Left ventricle myocardium inferior (tissue), 1 donor: ENCODE measurements around the gene XPR1. TPM values are rescaled to one million over a fixed set of nuclear protein-coding genes. Genes with fewer than 3 reads are reported as not detected.
A peak's percentile ranks its signal among the peaks of the same experiment; 100 is the strongest.
"Not testable (repeated sequence)": the region's sequence is repeated elsewhere in the genome, so short reads cannot be mapped to it uniquely, and the experiment has no call there.

Source experiments
- DNase-seq: peaks from one replicate; pipeline ENCODE4 v3.0.0-alpha.2; 2020
- H3K27ac ChIP-seq: fragments of 200-600 bp; replicated peaks from 2 replicates; pipeline ENCODE4 v1.8.0; 2021
- H3K27me3 ChIP-seq: fragments of 200-600 bp; 2 replicates; pipeline ENCODE4 v1.8.0; 2021; ENCODE audit warnings: low read depth
- H3K36me3 ChIP-seq: fragments of 200-600 bp; 2 replicates; pipeline ENCODE4 v1.8.0; 2021
- H3K4me1 ChIP-seq: fragments of 200-600 bp; 2 replicates; pipeline ENCODE4 v1.8.0; 2021
- H3K4me3 ChIP-seq: fragments of 200-600 bp; 2 replicates; pipeline ENCODE4 v1.8.0; 2021; ENCODE audit warnings: mild to moderate bottlenecking, moderate library complexity
- H3K9me3 ChIP-seq: fragments of 200-600 bp; replicated peaks from 2 replicates; pipeline ENCODE4 v1.8.0; 2021
- intact Hi-C: fragments of 100-400 bp; cut with micrococcal nuclease; formaldehyde crosslinking; loops from one replicate; pipeline ENCODE4 v1.11.0; 2022
- total RNA-seq: library from RNA; stranded (reverse); fragmentation: NEBNext Ultra II Directional; extraction: Animal tissue kit (Norgen Biotek cat#: 25700); gene quantifications from one replicate; pipeline ENCODE4 v1.2.1, GENCODE V29; 2021
- TF ChIP-seq, protein P1 (sequence below): fragments of 200-600 bp; IDR thresholded peaks from 2 replicates; pipeline ENCODE4 v1.8.0; 2021; ENCODE audit warnings: antibody characterized with exemption, mild to moderate bottlenecking, borderline replicate concordance
- donor health status: DM: no; HTN: yes; CAD: no; lungs with severe emphysema.

The XPR1 gene
- total RNA-seq, 1 donor from 2014 or later = 60.4 TPM

DNA sequence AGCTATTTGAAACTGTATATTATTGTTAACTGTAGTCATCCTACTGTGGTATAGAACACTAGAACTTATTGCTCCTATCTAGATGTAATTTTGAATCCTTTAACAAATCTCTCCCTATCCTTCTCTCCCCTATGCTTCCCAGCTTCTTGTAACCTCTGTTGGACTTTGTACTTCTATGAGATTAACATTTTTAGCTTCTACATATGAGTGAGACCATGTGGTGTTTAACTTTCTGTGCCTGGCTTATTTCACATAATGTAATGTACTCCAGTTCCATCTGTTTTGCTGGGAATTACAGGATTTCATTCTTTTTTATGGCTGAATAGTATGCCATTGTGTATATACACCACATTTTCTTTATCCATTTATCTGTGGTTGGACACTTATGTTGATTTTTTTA, 216.4 kb downstream of the XPR1 start:
- TF ChIP-seq, protein P1, sequence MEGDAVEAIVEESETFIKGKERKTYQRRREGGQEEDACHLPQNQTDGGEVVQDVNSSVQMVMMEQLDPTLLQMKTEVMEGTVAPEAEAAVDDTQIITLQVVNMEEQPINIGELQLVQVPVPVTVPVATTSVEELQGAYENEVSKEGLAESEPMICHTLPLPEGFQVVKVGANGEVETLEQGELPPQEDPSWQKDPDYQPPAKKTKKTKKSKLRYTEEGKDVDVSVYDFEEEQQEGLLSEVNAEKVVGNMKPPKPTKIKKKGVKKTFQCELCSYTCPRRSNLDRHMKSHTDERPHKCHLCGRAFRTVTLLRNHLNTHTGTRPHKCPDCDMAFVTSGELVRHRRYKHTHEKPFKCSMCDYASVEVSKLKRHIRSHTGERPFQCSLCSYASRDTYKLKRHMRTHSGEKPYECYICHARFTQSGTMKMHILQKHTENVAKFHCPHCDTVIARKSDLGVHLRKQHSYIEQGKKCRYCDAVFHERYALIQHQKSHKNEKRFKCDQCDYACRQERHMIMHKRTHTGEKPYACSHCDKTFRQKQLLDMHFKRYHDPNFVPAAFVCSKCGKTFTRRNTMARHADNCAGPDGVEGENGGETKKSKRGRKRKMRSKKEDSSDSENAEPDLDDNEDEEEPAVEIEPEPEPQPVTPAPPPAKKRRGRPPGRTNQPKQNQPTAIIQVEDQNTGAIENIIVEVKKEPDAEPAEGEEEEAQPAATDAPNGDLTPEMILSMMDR = no peak
- intact Hi-C loops = no loop called here
- no peak overlapping the region for H3K27ac ChIP-seq

DNA sequence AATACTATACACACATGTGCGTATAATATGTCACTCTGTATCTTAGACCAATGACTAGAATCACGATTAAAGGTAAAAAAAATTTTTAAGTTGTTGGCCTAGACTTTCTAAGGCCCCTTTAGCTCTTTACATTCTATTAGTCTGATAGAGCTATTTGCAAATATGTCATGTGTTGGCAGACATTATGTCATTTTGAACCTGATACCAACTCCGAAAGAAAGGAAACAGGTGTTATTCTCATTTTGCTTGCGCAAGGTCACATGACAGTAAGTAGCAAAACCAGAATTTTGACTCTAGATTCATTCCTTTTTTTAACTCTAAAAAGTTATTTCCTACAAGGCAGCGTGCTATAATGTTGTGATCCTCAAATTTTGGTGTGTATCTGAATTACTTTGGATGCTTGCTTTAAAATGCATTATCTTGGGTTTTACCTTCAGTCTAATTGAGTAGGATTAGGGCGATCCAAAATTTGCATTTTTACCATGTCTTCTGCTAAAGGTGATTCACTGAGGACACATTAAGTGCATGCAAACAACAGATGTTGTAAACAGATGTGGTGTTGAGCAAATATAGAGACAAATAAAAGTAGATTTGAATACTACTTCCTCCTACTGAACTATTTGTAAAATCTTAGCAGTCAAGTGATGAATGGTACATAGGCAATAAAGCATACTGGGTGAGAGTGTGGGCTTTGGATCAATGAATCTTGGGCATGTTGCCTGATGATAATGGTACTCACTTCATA, 217.4 kb downstream of the XPR1 start:
- Histone ChIP-seq H3K4me3 (no peak overlapping the region), H3K27ac (no peak overlapping the region), H3K36me3 (peaks cover 5% of the 10 kb centered on the region), H3K4me1 (peaks cover 13% of the 10 kb centered on the region), H3K9me3 (no peaks in the 10 kb centered on the region), H3K27me3 (no peaks in the 10 kb centered on the region)
- TF ChIP-seq, protein P1 = no peak
- intact Hi-C loops = no loop called here
- no peak for DNase-seq

More for the DNA sequence above, 216.4 kb downstream of the XPR1 start:
- DNase-seq = no peak
- Histone ChIP-seq H3K27me3 (no peaks in the 10 kb centered on the region), H3K4me1 (peaks cover 5% of the 10 kb centered on the region), H3K4me3 (no peak overlapping the region), H3K9me3 (no peaks in the 10 kb centered on the region), H3K36me3 (peaks cover 5% of the 10 kb centered on the region)

DNA sequence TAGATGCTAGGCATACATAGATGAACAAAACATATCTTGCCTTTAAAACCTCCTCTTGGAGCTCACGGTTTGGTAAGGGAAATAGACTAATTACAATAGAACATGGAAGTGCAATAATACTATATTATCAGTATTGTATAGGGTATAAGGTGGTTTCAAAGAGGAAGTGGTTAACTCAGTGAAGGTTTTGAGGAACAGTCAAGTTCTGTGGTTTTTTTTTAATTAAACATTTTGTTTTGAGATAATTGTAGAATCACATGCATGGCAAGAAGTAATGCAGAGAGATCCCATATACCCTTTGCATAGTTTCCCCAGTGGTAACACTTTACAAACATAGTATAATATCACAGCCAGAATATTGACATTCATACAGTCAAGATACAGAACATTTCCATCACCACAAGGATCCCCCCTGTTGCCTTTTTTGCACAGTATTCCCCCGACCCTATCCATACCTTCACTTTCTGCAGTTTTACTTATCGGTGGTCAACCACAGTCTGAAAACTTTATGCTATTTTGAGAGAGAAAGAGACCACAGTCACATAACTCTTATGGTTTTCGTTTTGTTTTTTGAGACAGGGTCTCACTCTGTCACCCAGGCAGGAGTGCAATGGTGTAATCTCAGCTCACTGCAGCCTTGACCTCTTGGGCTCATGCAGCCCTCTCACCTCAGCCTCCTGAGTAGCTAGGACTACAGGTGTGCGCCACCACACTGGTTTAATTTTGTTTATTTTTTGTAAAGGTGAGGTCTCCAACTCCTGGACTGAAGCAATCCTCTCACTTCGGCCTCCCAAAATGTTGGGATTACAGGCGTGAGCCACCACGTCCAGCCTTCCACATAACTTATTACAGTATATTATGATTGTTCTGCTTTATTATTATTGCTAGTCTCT, 220.4 kb downstream of the XPR1 start:
- TF ChIP-seq, protein P1 = no peak
- Histone ChIP-seq H3K4me3 (no peak overlapping the region), H3K9me3 (no peaks in the 10 kb centered on the region), H3K4me1 (peaks cover 30% of the 10 kb centered on the region), H3K27ac (no peak overlapping the region), H3K27me3 (no peaks in the 10 kb centered on the region), H3K36me3 (peaks cover 5% of the 10 kb centered on the region)
- intact Hi-C loops = loop anchor here (10.0 kb wide), 1 partner anchor 217 kb away; the partner anchor contains the start of gene XPR1
- no peak for DNase-seq

DNA sequence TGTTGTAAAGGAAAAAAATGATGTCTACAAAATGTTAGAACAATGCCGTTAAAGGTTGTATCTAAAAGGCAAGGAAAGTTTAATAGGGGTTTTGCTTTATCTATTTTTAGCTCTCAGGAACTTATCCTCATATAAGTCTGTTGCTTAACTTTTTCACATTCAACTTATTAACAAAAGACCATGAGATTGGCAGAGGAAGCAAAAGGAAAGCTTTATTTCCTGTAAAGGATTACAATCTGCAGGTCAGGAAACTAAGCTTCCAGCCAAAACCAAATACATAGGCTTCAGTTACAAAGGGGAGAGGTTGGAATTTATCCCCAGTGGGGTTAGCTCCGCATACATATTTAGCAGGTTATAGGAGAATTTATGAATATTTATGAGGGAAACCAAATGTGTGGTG, 222.2 kb downstream of the XPR1 start:
- DNase-seq = no peak
- Histone ChIP-seq H3K27me3 (no peaks in the 10 kb centered on the region), H3K9me3 (no peaks in the 10 kb centered on the region), H3K4me1 (peaks cover 30% of the 10 kb centered on the region), H3K27ac (peak overlapping the region; percentile 13), H3K4me3 (no peak overlapping the region), H3K36me3 (peaks cover 5% of the 10 kb centered on the region)
- intact Hi-C loops = loop anchor here (10.0 kb wide), 1 partner anchor 219 kb away; the partner anchor contains the start of gene XPR1
- TF ChIP-seq, protein P1 = no peak

DNA sequence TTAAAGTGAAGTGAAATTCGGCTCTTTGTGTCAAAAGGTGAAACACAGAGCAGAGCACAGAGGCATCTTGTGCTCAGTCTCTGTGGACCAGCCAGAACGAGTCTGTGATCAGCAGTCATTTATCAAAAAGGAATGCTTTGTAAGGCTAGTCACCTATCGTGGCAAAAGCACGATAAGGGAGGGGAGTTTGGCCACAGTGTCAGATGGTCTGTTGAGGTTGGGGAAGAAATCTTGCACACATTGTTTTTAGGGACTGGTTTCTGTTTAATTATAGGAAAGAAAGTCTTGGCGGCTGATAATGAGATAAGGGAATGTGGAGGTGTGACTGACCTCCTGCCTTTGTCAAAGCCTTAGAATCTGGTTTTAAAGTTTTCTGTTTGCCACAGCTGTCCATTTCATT, 222.6 kb downstream of the XPR1 start:
- TF ChIP-seq, protein P1 = no peak
- H3K9me3 ChIP-seq = no peaks in the 10 kb centered on the region
- peaks cover 30% of the 10 kb centered on the region for H3K4me1 ChIP-seq
- peaks cover 5% of the 10 kb centered on the region for H3K36me3 ChIP-seq
- DNase-seq = no peak
- no peaks in the 10 kb centered on the region for H3K27me3 ChIP-seq
- H3K27ac ChIP-seq = peak overlapping the region; percentile 13
- no peak overlapping the region for H3K4me3 ChIP-seq
- intact Hi-C loops = loop anchor here (10.0 kb wide), 1 partner anchor 220 kb away; the partner anchor contains the start of gene XPR1

DNA sequence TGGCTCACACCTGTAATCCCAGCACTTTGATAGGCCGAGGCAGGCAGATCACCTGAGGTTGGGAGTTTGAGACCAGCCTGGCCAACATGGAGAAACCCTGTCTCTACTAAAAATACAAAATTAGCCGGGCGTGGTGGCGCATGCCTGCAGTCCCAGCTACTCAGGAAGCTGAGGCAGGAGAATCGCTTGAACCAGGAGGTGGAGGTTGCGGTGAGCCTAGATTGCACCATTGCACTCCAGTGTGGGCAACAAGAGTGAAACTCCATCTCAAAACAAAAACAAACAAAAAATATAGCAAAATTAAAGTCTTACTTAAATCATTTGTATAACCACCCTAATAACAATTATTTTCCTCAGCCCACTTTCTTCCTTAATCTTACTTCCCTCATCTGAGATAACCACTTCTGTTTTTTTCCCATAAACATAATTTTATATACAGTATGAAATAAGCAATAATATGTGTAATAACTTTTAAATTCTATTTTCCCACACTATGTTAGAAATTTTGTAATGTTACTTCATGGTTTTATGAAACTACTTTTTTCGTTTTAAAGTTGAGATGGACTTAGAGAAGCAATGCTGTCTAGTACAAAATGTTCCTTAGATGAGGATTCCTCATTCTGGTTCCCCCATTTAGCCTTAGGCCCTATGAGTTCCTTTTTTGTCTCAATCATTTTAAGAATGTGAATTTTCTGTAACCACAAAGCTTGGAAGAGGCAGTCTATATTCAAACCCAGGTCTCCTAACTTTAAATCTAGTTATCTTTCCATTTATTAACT, 226.3 kb downstream of the XPR1 start:
- DNase-seq, H3K9me3 ChIP-seq, H3K36me3 ChIP-seq, H3K27me3 ChIP-seq, H3K4me3 ChIP-seq: not testable (repeated sequence)
- Histone ChIP-seq H3K4me1 (peaks cover 38% of the 10 kb centered on the region), H3K27ac (peak overlapping the region; percentile 21)
- intact Hi-C loops = loop anchor here (10.0 kb wide), 1 partner anchor 223 kb away; the partner anchor contains the start of gene XPR1
